Esophagus squamous epithelium (tissue), 4 donors: ENCODE results near the gene OPCML.

ENCODE experiments used
- CTCF ChIP-seq, 6 experiments: fragments of 450-650 bp in 4 of 6; fragments of 200-600 bp in 2 of 6; sonication (generic) in 2 of 6; IDR thresholded peaks; one replicate each; pipeline ENCODE4 v1.5.1; 2016 to 2019; ENCODE audit warnings: antibody characterized with exemption in 6 of 6, mild to moderate bottlenecking in 4 of 6, moderate library complexity in 4 of 6
- POLR2A ChIP-seq, 4 donors: fragments of 450-650 bp; IDR thresholded peaks; one replicate each; pipeline ENCODE4 v1.6.1; 2017; ENCODE audit warnings: antibody characterized with exemption in 4 of 4, mild to moderate bottlenecking in 4 of 4, moderate library complexity in 3 of 4

- TF ChIP-seq POLR2A (IDR thresholded peaks at IDR 0.05) (no peak), CTCF (IDR thresholded peaks at IDR 0.05) (no peak)
Observed at GRCh38 chr11:133563505-133564025, 31.3 kb upstream of the OPCML start.
